Right renal cortex interstitium (tissue), 3 donors: ENCODE measurements around the gene MRPL50. TPM values are rescaled to one million over a fixed set of nuclear protein-coding genes. Genes with fewer than 3 reads are reported as not detected.

ENCODE experiments used
- DNase-seq, 3 donors: peaks; one replicate each; pipeline ENCODE4 v3.0.0-alpha.2; 2013; ENCODE audit warnings: low read depth in 3 of 3, low spot score in 2 of 3
- polyA plus RNA-seq, 3 donors: library from polyadenylated mRNA; unstranded; fragments of 120-200 nt; gene quantifications; one replicate each; pipeline ENCODE4 v1.2.1, GENCODE V29; 2013; ENCODE audit not compliant: insufficient read length in 3 of 3

MRPL50 gene
- polyA plus RNA-seq = 10 to 100 TPM; 27.3 to 31.5 (median 29.3) TPM

DNA sequence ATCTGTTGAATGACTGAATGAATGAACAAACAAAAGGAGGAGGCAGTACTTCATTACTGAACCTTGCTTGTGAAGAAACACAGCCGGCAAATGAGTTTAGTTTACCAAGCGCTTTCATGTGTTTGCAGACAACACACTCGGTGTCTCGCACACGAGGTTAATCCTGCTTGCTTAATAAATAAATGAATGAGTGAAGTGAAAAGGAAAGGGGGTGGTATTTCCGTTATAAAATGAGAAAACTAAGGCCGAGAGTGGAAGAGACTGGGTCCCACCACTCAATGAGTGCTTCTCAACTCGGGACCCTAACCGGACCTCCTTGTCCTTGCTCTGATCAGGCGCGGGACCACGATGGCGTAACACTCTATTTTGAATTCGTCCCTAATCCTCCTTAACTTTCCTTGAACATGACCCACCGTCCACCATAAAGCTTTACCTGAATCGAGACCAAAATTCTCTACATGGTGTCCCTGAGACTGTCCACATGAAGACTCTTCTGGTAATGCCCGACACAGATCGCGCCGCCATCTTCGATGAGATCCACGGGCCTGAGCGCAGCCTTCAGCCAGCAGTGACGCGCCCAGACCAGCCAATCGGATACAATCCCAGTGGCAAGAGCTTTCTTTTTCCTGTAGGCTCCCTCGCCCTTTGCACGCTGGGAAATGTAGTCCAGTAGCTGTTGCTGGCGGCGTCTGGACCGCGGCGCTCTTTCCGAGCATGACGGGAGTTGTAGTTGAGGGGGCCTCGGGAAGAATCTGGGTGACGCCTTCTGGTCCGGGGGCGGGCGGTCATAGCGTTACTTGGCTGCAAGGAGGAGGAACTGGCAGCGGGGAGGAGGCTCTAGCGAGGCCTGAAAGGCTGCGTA, at the start of gene MRPL50, which contains the start of gene ZNF189:
TSS of gene MRPL50 (minus strand) at position 551 of the 862 bp plus-strand sequence. CDS start at position 525, 26 bp downstream.
TSS of gene ZNF189 (plus strand) at position 784 of the 862 bp plus-strand sequence. CDS start 306 bp downstream, outside the sequence.
- peak; percentile 96 to 99 (median 97) for DNase-seq

GRCh38 chr9:101446732-101447131, 48.3 kb upstream of the MRPL50 start:
- no peak for DNase-seq

GRCh38 chr9:101445353-101446029, 47.1 kb upstream of the MRPL50 start:
- DNase-seq = no peak

DNA sequence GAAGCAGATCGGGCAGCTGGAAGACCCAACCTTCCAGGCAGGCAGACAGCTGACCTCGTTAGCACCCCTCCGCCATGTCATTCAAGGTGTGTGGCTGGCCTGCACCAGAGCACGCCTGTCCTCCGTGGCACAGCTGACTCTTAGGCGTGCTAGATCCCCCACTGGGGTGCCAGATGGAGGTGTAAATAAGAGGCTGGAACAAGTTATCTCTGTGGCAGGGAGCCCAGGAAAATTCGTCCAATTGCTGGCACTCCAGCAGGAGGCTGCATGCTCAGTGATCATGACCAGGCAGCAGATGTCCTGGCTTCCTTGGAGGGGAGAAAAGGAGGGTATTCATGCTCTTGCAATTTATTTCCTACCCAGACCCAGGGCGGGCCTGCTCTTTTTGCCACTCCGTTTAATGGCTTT, 45.0 kb upstream of the MRPL50 start:
- no peak for DNase-seq

- no peak for DNase-seq
These were observed 44.3 kb upstream of the MRPL50 start for GRCh38 chr9:101442736-101443135.

GRCh38 chr9:101442318-101442717, 43.9 kb upstream of the MRPL50 start:
- no peak for DNase-seq

GRCh38 chr9:101440714-101441230, 42.4 kb upstream of the MRPL50 start:
- DNase-seq = no peak

DNA sequence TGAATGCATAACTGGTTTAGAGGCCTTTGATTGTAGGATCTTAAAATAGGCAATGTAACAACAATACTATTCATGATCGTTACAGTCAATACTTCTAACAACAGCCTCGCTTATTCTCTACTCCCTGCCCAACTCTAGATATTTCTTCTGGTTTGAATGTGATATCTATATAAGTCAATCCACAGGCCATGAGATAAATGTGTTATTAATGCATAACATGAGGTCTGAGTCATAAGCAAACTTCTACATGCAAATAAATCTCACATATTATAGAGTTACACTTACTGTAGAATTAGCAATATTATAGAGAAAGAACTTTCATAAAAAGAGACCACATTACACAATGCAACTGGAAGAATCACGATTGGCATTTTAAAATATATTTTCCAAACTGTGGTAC, 40.1 kb upstream of the MRPL50 start:
- no peak for DNase-seq

- DNase-seq = no peak
These were observed 39.4 kb upstream of the MRPL50 start for GRCh38 chr9:101437806-101438232.

GRCh38 chr9:101435601-101436079, 37.2 kb upstream of the MRPL50 start, which contains the start of gene ALDOB:
Gene ALDOB, minus strand, starts transcription at chr9:101435774. Its CDS starts 4,887 bp downstream, at chr9:101430887.
- DNase-seq = no peak

- no peak for DNase-seq
These were observed 36.6 kb upstream of the MRPL50 start for GRCh38 chr9:101434998-101435397.

GRCh38 chr9:101433229-101433628, 34.8 kb upstream of the MRPL50 start:
- DNase-seq = no peak

- no peak for DNase-seq
These were observed 34.3 kb upstream of the MRPL50 start for GRCh38 chr9:101432740-101433139.

DNA sequence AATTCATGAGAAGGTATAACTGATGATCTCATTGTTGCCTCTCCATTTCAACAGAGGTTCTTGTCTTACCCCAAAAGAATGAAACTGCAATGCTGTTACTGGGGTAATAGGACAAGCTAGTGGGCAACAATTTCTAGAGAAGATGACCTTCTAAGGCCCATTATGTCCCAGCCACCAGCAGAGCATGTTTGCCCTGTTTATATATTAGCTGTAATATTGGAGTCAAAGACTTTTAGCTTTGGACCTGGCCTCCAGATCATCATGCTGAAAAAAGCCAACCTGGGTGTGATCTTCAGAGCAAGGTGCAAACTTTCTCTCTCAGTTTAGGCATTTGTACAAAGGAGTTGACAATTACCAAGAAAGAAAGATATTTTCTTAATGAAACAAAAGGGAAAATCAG, 33.8 kb upstream of the MRPL50 start:
- no peak for DNase-seq

- no peak for DNase-seq
These were observed 31.3 kb upstream of the MRPL50 start for GRCh38 chr9:101429736-101430135.

DNA sequence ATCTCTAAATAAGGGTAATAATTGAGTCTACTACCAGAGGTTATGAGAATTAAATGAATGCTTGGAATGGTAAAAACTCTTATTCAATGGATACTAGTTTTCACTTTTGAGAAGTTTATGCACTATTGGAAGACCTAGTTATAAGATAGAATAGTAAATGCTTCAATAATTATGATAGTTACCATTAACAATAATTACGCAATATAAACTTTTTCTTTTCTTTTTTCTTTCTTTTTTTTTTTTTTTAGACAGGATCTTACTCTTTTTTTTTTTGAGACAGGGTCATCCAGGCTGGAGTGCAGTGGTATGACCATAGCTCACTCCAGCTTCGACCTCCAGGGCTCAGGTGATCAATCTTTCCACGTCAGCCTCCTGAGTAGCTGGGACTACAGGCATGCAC, 30.5 kb upstream of the MRPL50 start:
- DNase-seq = no peak

DNA sequence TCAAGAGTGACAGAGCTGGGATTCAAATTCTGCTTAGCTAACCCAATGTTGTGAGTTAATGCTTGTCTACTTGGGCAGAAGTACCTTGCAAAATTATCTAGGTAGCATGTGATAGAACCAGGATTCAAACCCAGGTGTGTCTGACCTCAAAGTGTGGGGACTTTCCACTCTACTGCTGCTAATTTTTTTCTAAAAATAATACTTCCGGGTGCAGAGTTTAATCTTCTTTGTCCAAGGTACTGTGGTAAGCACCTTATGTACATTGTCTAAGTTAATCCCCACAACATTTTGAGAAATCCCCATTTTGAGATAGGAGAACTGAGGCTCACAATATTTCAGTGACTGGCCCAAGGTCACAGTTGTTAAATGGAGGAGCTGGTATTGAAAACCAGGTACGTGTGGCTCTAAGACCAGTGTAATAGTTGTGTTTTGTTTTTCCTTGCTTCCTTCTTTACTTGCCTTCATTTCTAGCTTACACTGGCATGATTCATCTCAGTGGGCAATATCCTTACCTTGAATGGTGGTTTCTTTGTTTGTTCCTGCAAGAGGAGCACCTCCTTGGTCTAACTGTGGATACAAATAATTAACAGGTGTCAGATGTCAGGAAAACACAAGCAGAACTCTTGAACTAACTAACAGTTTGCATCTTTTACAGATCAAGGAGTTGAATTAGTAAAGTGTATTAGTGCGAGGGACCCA, 29.7 kb upstream of the MRPL50 start:
- DNase-seq = no peak

DNA sequence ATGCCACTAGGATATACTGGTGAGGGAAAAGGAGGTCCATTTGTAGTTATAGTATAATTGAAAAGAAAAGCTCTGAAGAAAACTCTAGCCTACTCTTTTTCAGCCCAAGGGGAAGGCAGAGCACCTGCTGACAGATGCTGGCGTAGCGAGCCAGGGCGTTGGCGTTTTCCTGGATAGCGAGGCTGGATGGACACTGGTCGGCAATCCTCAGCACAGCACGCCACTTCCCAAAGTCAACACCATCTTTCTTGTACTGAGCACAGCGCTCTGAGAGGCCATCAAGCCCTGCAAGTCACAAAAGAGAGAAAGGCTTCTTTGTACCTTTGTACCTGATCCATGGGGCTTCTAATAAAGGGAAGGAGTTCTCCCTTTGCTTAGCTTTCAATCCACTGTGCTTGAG, 28.9 kb upstream of the MRPL50 start:
- no peak for DNase-seq

- no peak for DNase-seq
These were observed 23.2 kb upstream of the MRPL50 start for GRCh38 chr9:101421653-101422065.

DNA sequence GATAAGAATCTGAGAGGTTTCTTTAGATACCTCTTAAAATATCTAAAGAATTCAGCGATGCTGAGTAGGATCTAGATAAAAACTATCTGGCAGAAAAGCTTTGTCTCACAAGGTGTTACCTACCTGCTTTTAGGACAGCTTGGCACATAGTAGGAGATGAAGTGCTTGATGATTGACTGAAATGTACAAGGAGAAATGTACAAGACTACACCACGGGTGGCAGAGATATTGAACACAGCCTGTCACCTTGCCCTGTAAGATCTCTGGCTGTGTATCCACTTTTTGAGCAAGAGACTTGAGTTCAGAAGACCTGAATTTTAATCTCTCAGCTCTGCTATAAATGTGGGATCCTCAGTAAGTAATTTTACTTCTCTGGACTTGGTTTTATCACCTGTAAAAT, 21.4 kb upstream of the MRPL50 start:
- no peak for DNase-seq
